GM12874 (cell line): ENCODE measurements around the gene STK24.

Source experiments
- CTCF ChIP-seq: IDR thresholded peaks from 2 replicates; pipeline ENCODE4 v1.5.1; 2011; ENCODE audit warnings: low read depth, mild to moderate bottlenecking, control low read depth, low read length, moderate library complexity; ENCODE audit not compliant: insufficient read depth

Gene STK24

GRCh38 chr13:98493042-98493712 is 83.7 kb downstream of the STK24 start:
- TF ChIP-seq CTCF, result no peak

GRCh38 chr13:98492335-98493041 is 84.4 kb downstream of the STK24 start:
- TF ChIP-seq CTCF, result no peak

- no peak for TF ChIP-seq CTCF
These were observed 86.0 kb downstream of the STK24 start for GRCh38 chr13:98490866-98491265.

GRCh38 chr13:98490195-98490836 is 86.6 kb downstream of the STK24 start:
- no peak for TF ChIP-seq CTCF

- TF ChIP-seq CTCF, result no peak
These were observed 87.3 kb downstream of the STK24 start for GRCh38 chr13:98489446-98490194.

- no peak for TF ChIP-seq CTCF
These were observed 88.2 kb downstream of the STK24 start for GRCh38 chr13:98488736-98489135.

- TF ChIP-seq CTCF, result no peak
These were observed 89.4 kb downstream of the STK24 start for GRCh38 chr13:98487522-98487921.
